PC-3 (cell line): ENCODE measurements around the gene KHDC1L. TPM values are rescaled to one million over a fixed set of nuclear protein-coding genes. Genes with fewer than 3 reads are reported as not detected.
A peak's percentile ranks its signal among the peaks of the same experiment; 100 is the strongest.

Experiments used
- ATAC-seq: fragments of 200-7000 bp; cut with Tn5 transposase; 2 replicates; pipeline ENCODE4 v1.9.1; 2020; ENCODE audit warnings: mild to moderate bottlenecking, moderate library complexity
- BruUV-seq: library from RNA; stranded (reverse); fragments of 400-500 nt; replicated peaks from 2 replicates; lab custom pipeline; 2021; lab: Mats Ljungman, UMichigan
- CTCF ChIA-PET: fragments of 300-600 bp; sonication (Branson Sonifier 250); formaldehyde crosslinking; loops from one replicate; lab custom pipeline; 2022; ENCODE audit warnings: antibody characterized with exemption; lab: Charles Lee
- POLR2A ChIA-PET: fragments of 300-600 bp; sonication (Branson Sonifier 250); formaldehyde crosslinking; loops from one replicate; lab custom pipeline; 2022; ENCODE audit warnings: antibody characterized with exemption; ENCODE audit not compliant: unreplicated experiment; lab: Charles Lee
- DNase-seq: peaks from one replicate; pipeline ENCODE4 v3.0.0-alpha.2; 2015
- H2AFZ ChIP-seq: fragments of 300-600 bp; sonication (generic); 2 replicates; pipeline ENCODE4 v1.6.0; 2016; ENCODE audit warnings: antibody characterized with exemption, low read length
- H3F3A ChIP-seq: fragments of 300-600 bp; sonication (generic); one replicate; pipeline ENCODE4 v1.6.0; 2017; ENCODE audit warnings: antibody characterized with exemption, low read length, control low read depth, mild to moderate bottlenecking; ENCODE audit not compliant: unreplicated experiment
- H3K27ac ChIP-seq: fragments of 300-600 bp; sonication (generic); 2 replicates; pipeline ENCODE4 v1.5.1; 2016; ENCODE audit warnings: mild to moderate bottlenecking, low read length
- H3K27me3 ChIP-seq: fragments of 300-600 bp; sonication (generic); 2 replicates; pipeline ENCODE4 v1.6.1; 2016; ENCODE audit warnings: low read length, mixed read lengths
- H3K36me3 ChIP-seq: fragments of 300-600 bp; sonication (generic); 2 replicates; pipeline ENCODE4 v1.6.1; 2016; ENCODE audit warnings: low read depth, mixed run types, low read length, mixed read lengths
- H3K4me1 ChIP-seq: fragments of 300-600 bp; sonication (generic); 2 replicates; pipeline ENCODE4 v1.5.1; 2016; ENCODE audit warnings: low read length; ENCODE audit not compliant: insufficient read depth
- H3K4me2 ChIP-seq: fragments of 300-600 bp; sonication (generic); 2 replicates; pipeline ENCODE4 v1.6.0; 2016; ENCODE audit warnings: low read length
- H3K4me3 ChIP-seq: fragments of 300-600 bp; sonication (generic); 2 replicates; pipeline ENCODE4 v1.5.1; 2016; ENCODE audit warnings: mild to moderate bottlenecking, low read length, mixed read lengths
- H3K79me2 ChIP-seq: fragments of 300-600 bp; sonication (generic); 2 replicates; pipeline ENCODE4 v1.6.1; 2017; ENCODE audit warnings: low read length, mixed read lengths
- H3K9ac ChIP-seq: fragments of 300-600 bp; sonication (generic); 2 replicates; pipeline ENCODE4 v1.6.0; 2016; ENCODE audit warnings: mild to moderate bottlenecking, low read length
- H3K9me2 ChIP-seq: fragments of 300-600 bp; sonication (generic); replicated peaks from 2 replicates; pipeline ENCODE4 v1.6.1; 2016; ENCODE audit warnings: mixed run types, low read length, mixed read lengths
- H3K9me3 ChIP-seq: fragments of 300-600 bp; sonication (generic); 2 replicates; pipeline ENCODE4 v1.6.1; 2016; ENCODE audit warnings: low read length, mixed read lengths
- H4K20me1 ChIP-seq: fragments of 300-600 bp; sonication (generic); 2 replicates; pipeline ENCODE4 v1.6.1; 2016; ENCODE audit warnings: low read length, mixed read lengths
- CTCF ChIP-seq: fragments of 300-600 bp; sonication (generic); conservative IDR thresholded peaks from 2 replicates; pipeline ENCODE4 v1.5.1; 2017; ENCODE audit warnings: antibody characterized with exemption, low read depth, mild to moderate bottlenecking, low read length
- EZH2 ChIP-seq: fragments of 300-600 bp; sonication (generic); IDR thresholded peaks from one replicate; pipeline ENCODE4 v1.6.1; 2017; ENCODE audit warnings: antibody characterized with exemption, mild to moderate bottlenecking, low read length; ENCODE audit not compliant: unreplicated experiment
- EZH2phosphoT487 ChIP-seq: fragments of 300-600 bp; sonication (generic); IDR thresholded peaks from 2 replicates; pipeline ENCODE4 v1.6.1; 2018; ENCODE audit warnings: mild to moderate bottlenecking, antibody characterized with exemption, low read length, borderline replicate concordance
- intact Hi-C: fragments of 100-400 bp; cut with micrococcal nuclease; formaldehyde crosslinking; loops from 2 replicates; pipeline ENCODE4 v1.9.0; 2023
- total RNA-seq: library from RNA; depleted of rRNA; stranded (reverse); fragments of >200 nt; gene quantifications from 2 replicates; pipeline ENCODE4 v1.2.3, GENCODE V29; 2014

Gene KHDC1L
- total RNA-seq, 1 experiment from 2014 or later = 0.80 TPM

DNA sequence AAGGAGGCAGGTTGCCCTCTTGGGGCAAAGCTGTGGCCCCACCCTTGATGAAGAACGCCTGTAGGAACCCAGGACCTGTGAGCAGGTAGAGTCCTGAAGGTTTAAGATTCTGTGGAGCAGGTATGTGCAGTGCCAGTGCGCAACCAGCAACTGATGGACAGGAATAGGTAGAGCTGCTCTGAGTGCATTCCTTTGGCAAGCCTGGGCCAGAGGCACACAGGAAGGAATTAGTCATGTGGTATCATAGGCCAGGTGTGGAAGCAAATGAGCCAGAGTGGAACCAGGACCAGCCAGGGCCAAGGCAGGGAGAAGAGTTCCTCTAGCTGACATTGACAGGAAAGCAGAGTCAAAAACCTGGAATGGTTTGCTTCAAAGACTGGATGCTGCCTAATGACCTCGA lies 39.1 kb upstream of the KHDC1L start:
- peak; percentile 64 for ATAC-seq
- no peaks in the 10 kb centered on the region for H3K9me3 ChIP-seq
- no peaks in the 10 kb centered on the region for H4K20me1 ChIP-seq
- H3K9ac ChIP-seq = no peak overlapping the region
- DNase-seq = peak; percentile 70
- peak overlapping the region; percentile 23 for H3K4me2 ChIP-seq
- H3K36me3 ChIP-seq = no peaks in the 10 kb centered on the region
- ChIA-PET POLR2A (interaction anchor here (0.6 kb wide), 1 partner anchor 19 kb away, joined by 3 read pairs; no protein-coding TSS in a partner anchor), CTCF (no interaction called here)
- TF ChIP-seq EZH2 = no peak
- TF ChIP-seq EZH2phosphoT487 = no peak
- no peak for TF ChIP-seq CTCF
- no TSS peak for BruUV-seq
- no peak overlapping the region for H3K27ac ChIP-seq
- peaks cover 3% of the 10 kb centered on the region for H3F3A ChIP-seq
- no peak overlapping the region for H2AFZ ChIP-seq
- peaks cover 24% of the 10 kb centered on the region for H3K4me1 ChIP-seq
- no peaks in the 10 kb centered on the region for H3K9me2 ChIP-seq
- no peaks in the 10 kb centered on the region for H3K79me2 ChIP-seq
- no peak overlapping the region for H3K4me3 ChIP-seq
- H3K27me3 ChIP-seq = no peaks in the 10 kb centered on the region
- intact Hi-C loops = no loop called here

DNA sequence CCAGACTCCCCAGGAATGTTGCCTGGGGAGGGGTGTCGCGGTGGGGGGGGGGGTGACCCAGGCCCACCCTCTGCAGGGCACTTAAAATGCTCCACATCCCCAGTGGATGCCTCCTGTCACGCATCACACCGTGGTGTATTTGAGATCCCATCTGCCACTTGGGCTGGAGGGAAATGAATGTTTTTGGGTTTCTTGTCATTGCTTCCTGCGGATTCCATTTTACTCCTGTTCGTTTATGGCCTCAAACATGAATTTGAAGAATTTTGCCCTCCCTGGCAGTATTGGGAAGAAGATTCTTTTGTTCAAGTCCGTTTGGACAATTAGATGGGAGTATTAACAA lies 38.2 kb upstream of the KHDC1L start:
- Histone ChIP-seq H3K27me3 (no peaks in the 10 kb centered on the region), H4K20me1 (no peaks in the 10 kb centered on the region), H3K79me2 (no peaks in the 10 kb centered on the region), H3K4me2 (peak overlapping the region; percentile 82), H3K4me3 (peak overlapping the region; percentile 72), H3K9me3 (no peaks in the 10 kb centered on the region), H3K36me3 (no peaks in the 10 kb centered on the region), H3K9me2 (no peaks in the 10 kb centered on the region), H3K4me1 (peaks cover 24% of the 10 kb centered on the region), H3F3A (peaks cover 3% of the 10 kb centered on the region), H2AFZ (peak overlapping the region; percentile 58; the same call in 1 of the 2 replicates), H3K9ac (peak overlapping the region; percentile 64; the same call in 1 of the 2 replicates), H3K27ac (no peak overlapping the region)
- BruUV-seq = no TSS peak
- CTCF ChIA-PET = no interaction called here
- DNase-seq (no peak), ATAC-seq (no peak)
- no peak for TF ChIP-seq CTCF
- no peak for TF ChIP-seq EZH2phosphoT487
- no peak for TF ChIP-seq EZH2
- POLR2A ChIA-PET = no interaction called here
- intact Hi-C loops = no loop called here

DNA sequence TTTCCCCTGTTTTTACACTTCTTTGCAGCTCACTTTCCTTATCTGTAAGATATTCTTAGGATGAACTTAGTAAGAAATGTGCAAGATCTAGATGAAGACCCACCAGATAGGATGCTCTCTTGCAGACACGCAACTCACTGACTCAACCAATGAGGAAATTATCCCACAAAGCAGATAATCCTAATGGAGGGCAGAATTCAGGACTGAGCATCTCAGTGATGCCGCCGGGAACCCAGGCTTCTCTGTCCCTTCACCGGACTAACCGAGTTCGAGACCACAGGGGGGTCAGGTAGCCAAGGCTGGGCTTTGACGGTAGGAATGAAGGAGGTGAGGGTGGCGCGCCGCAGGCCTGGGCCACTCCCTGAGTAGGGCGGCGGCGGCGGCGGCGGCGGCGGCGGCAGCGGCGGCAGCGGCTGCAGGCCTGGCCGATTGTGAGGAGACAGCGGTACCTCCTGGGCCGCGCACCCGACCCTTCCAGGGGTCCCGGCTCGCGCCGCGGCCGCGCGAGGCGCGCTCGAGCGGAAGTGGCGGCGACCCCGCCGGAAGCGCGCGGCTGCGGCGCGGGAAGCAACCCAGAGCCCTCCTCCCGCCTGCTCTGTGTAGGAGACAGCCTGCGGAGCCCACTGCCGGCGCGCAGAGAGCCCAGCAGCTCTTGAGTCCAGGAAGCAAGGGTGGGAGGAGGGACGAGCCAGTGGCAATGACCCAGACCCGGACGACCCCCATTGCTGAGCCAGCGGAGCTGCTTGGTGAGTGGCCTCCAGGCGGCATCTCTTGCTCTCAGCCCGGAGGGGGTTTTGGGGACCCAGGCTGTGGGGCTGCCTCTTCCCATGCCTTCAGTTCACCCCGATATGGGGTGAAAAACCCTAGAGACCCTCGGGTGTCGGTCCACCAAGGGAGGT lies 37.6 kb upstream of the KHDC1L start, which contains the start of gene KHDC1:
KHDC1 (minus strand) TSS at position 526 of the 899 bp plus-strand sequence. CDS start 20,679 bp downstream, outside the sequence.
- ChIA-PET CTCF (no interaction called here), POLR2A (no interaction called here)
- intact Hi-C loops = no loop called here
- peak within 1 kb of the TSS; percentile 64 for H3K9ac ChIP-seq
- peak within 1 kb of the TSS; percentile 72 for H3K4me3 ChIP-seq
- BruUV-seq = no TSS peak
- ATAC-seq (peak; percentile 78), DNase-seq (peak; percentile 13)
- H2AFZ ChIP-seq = peak within 1 kb of the TSS; percentile 89
- no peaks in the 10 kb centered on the region for H3K9me2 ChIP-seq
- peaks cover 3% of the 10 kb centered on the region for H3F3A ChIP-seq
- no peaks in the 10 kb centered on the region for H4K20me1 ChIP-seq
- no peaks in the 10 kb centered on the region for H3K79me2 ChIP-seq
- no peaks in the 10 kb centered on the region for H3K27me3 ChIP-seq
- H3K4me1 ChIP-seq = peaks cover 24% of the 10 kb centered on the region
- TF ChIP-seq EZH2 = no peak
- TF ChIP-seq CTCF = no peak
- no peak for TF ChIP-seq EZH2phosphoT487
- no peak within 1 kb of the TSS for H3K27ac ChIP-seq
- H3K36me3 ChIP-seq = no peaks in the 10 kb centered on the region
- H3K9me3 ChIP-seq = no peaks in the 10 kb centered on the region
- peak within 1 kb of the TSS; percentile 97 for H3K4me2 ChIP-seq
